Right renal pelvis (tissue), 4 donors: ENCODE results near the gene PHYHIPL. TPM values are rescaled to one million over a fixed set of nuclear protein-coding genes. Genes with fewer than 3 reads are reported as not detected.

Experiments
- DNase-seq, 4 donors: peaks; one replicate each; pipeline ENCODE4 v3.0.0-alpha.2; 2013; ENCODE audit warnings: low read depth in 4 of 4, low spot score in 3 of 4, missing footprints in 1 of 4
- polyA plus RNA-seq, 4 donors: library from polyadenylated mRNA; unstranded; fragments of 120-200 nt; gene quantifications; one replicate each; pipeline ENCODE4 v1.2.1, GENCODE V29; 2013; ENCODE audit not compliant: insufficient read length in 4 of 4

The PHYHIPL gene
- polyA plus RNA-seq, 4 donors: 16.2 to 20.0 (median 18.0) TPM

GRCh38 chr10:59285848-59286247 lies 109.4 kb downstream of the PHYHIPL start:
- no peak for DNase-seq

- no peak for DNase-seq
Measured at GRCh38 chr10:59287587-59288255, 111.3 kb downstream of the PHYHIPL start.

GRCh38 chr10:59289853-59290252 lies 113.4 kb downstream of the PHYHIPL start:
- DNase-seq: no peak

- DNase-seq: no peak
Measured at GRCh38 chr10:59290448-59290847, 114.0 kb downstream of the PHYHIPL start.

Other genes starting within 250 kb of the PHYHIPL start
- 10 to 100 TPM in 1 of 4 donors, 1 to 10 TPM in 3; 7.2 to 10.8 (median 9.0) TPM for gene FAM13C, start 185.9 kb downstream of the PHYHIPL start, polyA plus RNA-seq